HCT116 (cell line): ENCODE measurements around the gene TP53. TPM values are rescaled to one million over a fixed set of nuclear protein-coding genes. Genes with fewer than 3 reads are reported as not detected.

Source experiments
- ATAC-seq: fragments of 200-7000 bp; cut with Tn5 transposase; 2 replicates; pipeline ENCODE4 v1.9.1; 2020; ENCODE audit warnings: mild to moderate bottlenecking, moderate library complexity
- BruUV-seq: library from RNA; stranded (reverse); fragments of 400-500 nt; replicated peaks from 2 replicates; lab custom pipeline; 2021; lab: Mats Ljungman, UMichigan
- CTCF ChIA-PET: fragments of 300-600 bp; sonication (Branson Sonifier 250); formaldehyde crosslinking; loops from one replicate; lab custom pipeline; 2021; ENCODE audit warnings: antibody characterized with exemption; lab: Charles Lee
- POLR2A ChIA-PET: fragments of 300-600, 350-600 bp; sonication (Branson Sonifier 250); formaldehyde crosslinking; loops from one replicate; lab custom pipeline; 2021; ENCODE audit warnings: antibody characterized with exemption; lab: Charles Lee
- RAD21 ChIA-PET, 2 experiments: fragments of 300-600 bp; sonication (Branson Sonifier 250); formaldehyde crosslinking; loops; one replicate each; lab custom pipeline; 2023; ENCODE audit warnings: low total read pairs in 2 of 2; ENCODE audit not compliant: uncharacterized antibody in 2 of 2, unreplicated experiment in 2 of 2, low non-redundant PET in 1 of 2; lab: Charles Lee
- DNase-seq: peaks from one replicate; pipeline ENCODE4 v3.0.0-alpha.2; 2010; ENCODE audit warnings: low read depth, low spot score
- H2AFZ ChIP-seq: fragments of 200-600 bp; shearing (Covaris generic), sonication (generic); 2 replicates; pipeline ENCODE4 v1.6.1; 2017; ENCODE audit warnings: low read depth, mixed run types, mixed read lengths, antibody characterized with exemption, low read length; ENCODE audit not compliant: poor library complexity, severe bottlenecking
- H3K27ac ChIP-seq: 2 replicates; pipeline ENCODE4 v1.5.1; 2012; ENCODE audit warnings: low read depth, low read length
- H3K27me3 ChIP-seq: fragments of 200-600 bp; sonication (generic); 2 replicates; pipeline ENCODE4 v1.6.1; 2016; ENCODE audit warnings: mixed run types, low read length, mixed read lengths; ENCODE audit not compliant: insufficient read depth
- H3K36me3 ChIP-seq, 2 experiments: fragments of 200-500 bp in 1 of 2; fragments of 200-600 bp in 1 of 2; sonication (Bioruptor generic) in 1 of 2; sonication (generic) in 1 of 2; 2 replicates each; pipeline versions ENCODE4 v1.5.1 to v1.6.1; 2014 to 2016; ENCODE audit warnings: low read length in 2 of 2, inconsistent platforms in 1 of 2, mixed read lengths in 1 of 2, mixed run types in 1 of 2; ENCODE audit not compliant: insufficient read depth in 2 of 2, control insufficient read depth in 1 of 2
- H3K4me1 ChIP-seq, 2 experiments: fragments of 200-600 bp in 1 of 2; sonication (generic) in 1 of 2; 2 replicates each; pipeline versions ENCODE4 v1.5.1 to v1.6.1; 2012 to 2017; ENCODE audit warnings: low read length in 2 of 2, inconsistent platforms in 1 of 2, mild to moderate bottlenecking in 1 of 2, mixed read lengths in 1 of 2, mixed run types in 1 of 2, moderate library complexity in 1 of 2; ENCODE audit not compliant: insufficient read depth in 2 of 2, control insufficient read depth in 1 of 2
- H3K4me2 ChIP-seq: fragments of 200-600 bp; sonication (generic); 2 replicates; pipeline ENCODE4 v1.6.1; 2017; ENCODE audit warnings: mixed run types, low read length, mixed read lengths
- H3K4me3 ChIP-seq, 2 experiments: fragments of 200-600 bp in 1 of 2; sonication (generic) in 1 of 2; replicated peaks in 1 of 2; 2 replicates each; pipeline ENCODE4 v1.5.1; 2011 to 2016; ENCODE audit warnings: low read length in 2 of 2, control low read depth in 1 of 2, low read depth in 1 of 2, mild to moderate bottlenecking in 1 of 2, mixed read lengths in 1 of 2, mixed run types in 1 of 2
- H3K79me2 ChIP-seq: fragments of 200-600 bp; sonication (generic); 2 replicates; pipeline ENCODE4 v1.6.1; 2017; ENCODE audit warnings: mild to moderate bottlenecking, mixed run types, low read length, moderate library complexity, mixed read lengths; ENCODE audit not compliant: insufficient read depth
- H3K9ac ChIP-seq: fragments of 200-600 bp; sonication (generic); 2 replicates; pipeline ENCODE4 v1.6.1; 2016; ENCODE audit warnings: low read length, mixed read lengths
- H3K9me2 ChIP-seq: fragments of 200-600 bp; sonication (generic), shearing (Covaris generic); 2 replicates; pipeline ENCODE4 v1.6.1; 2017; ENCODE audit warnings: mixed run types, mild to moderate bottlenecking, moderate library complexity; ENCODE audit not compliant: insufficient read depth
- H3K9me3 ChIP-seq, 2 experiments: fragments of 200-500 bp in 1 of 2; fragments of 200-600 bp in 1 of 2; sonication (Bioruptor generic) in 1 of 2; sonication (generic) in 1 of 2; 2 replicates each; pipeline ENCODE4 v1.6.1; 2014 to 2017; ENCODE audit warnings: low read length in 2 of 2, mixed read lengths in 2 of 2, inconsistent platforms in 1 of 2, low read depth in 1 of 2, mild to moderate bottlenecking in 1 of 2, mixed run types in 1 of 2, moderate library complexity in 1 of 2; ENCODE audit not compliant: control insufficient read depth in 1 of 2, insufficient read depth in 1 of 2
- H4K20me1 ChIP-seq: fragments of 200-600 bp; sonication (generic), shearing (Covaris generic); 2 replicates; pipeline ENCODE4 v1.6.1; 2017; ENCODE audit warnings: mixed run types, mild to moderate bottlenecking, moderate library complexity; ENCODE audit not compliant: insufficient read depth
- ATF3 ChIP-seq: IDR thresholded peaks from 2 replicates; pipeline ENCODE4 v1.6.1; 2012
- CBX3 ChIP-seq: IDR thresholded peaks from 2 replicates; pipeline ENCODE4 v1.6.1; 2012; ENCODE audit warnings: low read depth
- CEBPB ChIP-seq: IDR thresholded peaks from 2 replicates; pipeline ENCODE4 v1.6.1; 2012; ENCODE audit warnings: low read depth
- ELF1 ChIP-seq: IDR thresholded peaks from 2 replicates; pipeline ENCODE4 v1.6.1; 2012; ENCODE audit warnings: low read depth, borderline replicate concordance
- EZH2phosphoT487 ChIP-seq: fragments of 200-600 bp; IDR thresholded peaks from 2 replicates; pipeline ENCODE4 v1.6.1; 2018; ENCODE audit warnings: antibody characterized with exemption, borderline replicate concordance
- FOSL1 ChIP-seq: IDR thresholded peaks from 2 replicates; pipeline ENCODE4 v1.6.1; 2012; ENCODE audit warnings: low read depth
- POLR2AphosphoS5 ChIP-seq: IDR thresholded peaks from 2 replicates; pipeline ENCODE4 v1.6.1; 2011; ENCODE audit warnings: mild to moderate bottlenecking, low read depth, low read length, moderate library complexity
- SIN3A ChIP-seq: IDR thresholded peaks from 2 replicates; pipeline ENCODE4 v1.6.1; 2012; ENCODE audit warnings: low read depth
- SRF ChIP-seq: IDR thresholded peaks from 2 replicates; pipeline ENCODE4 v1.6.1; 2012; ENCODE audit warnings: low read depth
- YY1 ChIP-seq: IDR thresholded peaks from 2 replicates; pipeline ENCODE4 v1.6.1; 2011; ENCODE audit warnings: low read length, low read depth, moderate library complexity, mild to moderate bottlenecking; ENCODE audit not compliant: insufficient replicate concordance; ENCODE audit errors: extremely low read depth
- ZNF274 ChIP-seq: fragments of 200-500 bp; sonication (Bioruptor generic); IDR thresholded peaks from 2 replicates; pipeline ENCODE4 v1.6.1; 2014; ENCODE audit warnings: mild to moderate bottlenecking, low read depth, low read length, inconsistent platforms
- intact Hi-C: fragments of 100-400 bp; cut with micrococcal nuclease; formaldehyde crosslinking; loops from 2 replicates; pipeline ENCODE4 v1.10.0; 2022
- total RNA-seq: library from RNA; stranded (reverse); gene quantifications from one replicate; pipeline ENCODE4 v1.2.1, GENCODE V29; 2021; ENCODE audit not compliant: unreplicated experiment
- TF ChIP-seq, protein P1 (sequence below): IDR thresholded peaks from 2 replicates; pipeline ENCODE4 v1.6.1; 2011; ENCODE audit warnings: mild to moderate bottlenecking, low read length, moderate library complexity; ENCODE audit not compliant: insufficient replicate concordance; ENCODE audit errors: extremely low read depth
- TF ChIP-seq, protein P2 (sequence below): IDR thresholded peaks from 2 replicates; pipeline ENCODE4 v1.6.1; 2012
- TF ChIP-seq, protein P3 (sequence below): IDR thresholded peaks from 2 replicates; pipeline ENCODE4 v1.6.1; 2012; ENCODE audit warnings: low read depth

Gene TP53
- total RNA-seq, 1 experiment from 2014 or later: 110 TPM

DNA sequence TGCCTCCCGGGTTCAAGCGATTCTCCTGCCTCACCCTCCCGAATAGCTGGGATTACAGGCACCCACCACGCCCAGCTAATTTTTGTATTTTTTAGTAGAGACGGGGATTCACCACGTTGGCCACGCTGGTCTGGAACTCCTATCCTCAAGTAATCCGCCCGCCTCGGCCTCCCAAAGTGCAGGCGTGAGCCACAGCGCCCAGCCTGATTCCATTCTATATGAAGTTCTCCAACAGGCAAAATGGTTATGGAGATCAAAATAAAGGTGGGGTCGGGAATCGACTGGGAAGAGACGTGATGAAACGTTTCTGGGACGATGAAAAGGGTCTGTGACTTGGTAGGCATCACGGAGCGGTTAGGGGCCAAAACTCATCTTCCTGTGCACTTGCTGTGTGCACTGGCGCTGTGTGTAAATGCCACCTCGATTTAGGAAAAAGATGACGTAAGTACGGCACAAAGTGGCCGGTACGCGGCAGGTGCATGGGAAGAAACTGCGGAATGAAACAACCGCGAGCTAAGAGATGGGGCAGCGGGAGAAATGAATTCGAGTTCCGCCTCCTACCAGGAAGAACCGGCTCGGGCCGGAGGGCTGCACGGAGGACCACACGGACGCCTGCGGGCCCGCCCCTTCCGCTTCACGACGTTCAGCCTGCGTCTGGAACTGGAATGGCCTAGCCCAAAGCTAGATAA, 1.6 kb downstream of the TP53 start (continued):
- TF ChIP-seq, protein P1, sequence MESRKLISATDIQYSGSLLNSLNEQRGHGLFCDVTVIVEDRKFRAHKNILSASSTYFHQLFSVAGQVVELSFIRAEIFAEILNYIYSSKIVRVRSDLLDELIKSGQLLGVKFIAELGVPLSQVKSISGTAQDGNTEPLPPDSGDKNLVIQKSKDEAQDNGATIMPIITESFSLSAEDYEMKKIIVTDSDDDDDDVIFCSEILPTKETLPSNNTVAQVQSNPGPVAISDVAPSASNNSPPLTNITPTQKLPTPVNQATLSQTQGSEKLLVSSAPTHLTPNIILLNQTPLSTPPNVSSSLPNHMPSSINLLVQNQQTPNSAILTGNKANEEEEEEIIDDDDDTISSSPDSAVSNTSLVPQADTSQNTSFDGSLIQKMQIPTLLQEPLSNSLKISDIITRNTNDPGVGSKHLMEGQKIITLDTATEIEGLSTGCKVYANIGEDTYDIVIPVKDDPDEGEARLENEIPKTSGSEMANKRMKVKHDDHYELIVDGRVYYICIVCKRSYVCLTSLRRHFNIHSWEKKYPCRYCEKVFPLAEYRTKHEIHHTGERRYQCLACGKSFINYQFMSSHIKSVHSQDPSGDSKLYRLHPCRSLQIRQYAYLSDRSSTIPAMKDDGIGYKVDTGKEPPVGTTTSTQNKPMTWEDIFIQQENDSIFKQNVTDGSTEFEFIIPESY: no peak
- TF ChIP-seq ZNF274 (no peak), FOSL1 (no peak), YY1 (no peak), SRF (no peak), EZH2phosphoT487 (no peak)

DNA sequence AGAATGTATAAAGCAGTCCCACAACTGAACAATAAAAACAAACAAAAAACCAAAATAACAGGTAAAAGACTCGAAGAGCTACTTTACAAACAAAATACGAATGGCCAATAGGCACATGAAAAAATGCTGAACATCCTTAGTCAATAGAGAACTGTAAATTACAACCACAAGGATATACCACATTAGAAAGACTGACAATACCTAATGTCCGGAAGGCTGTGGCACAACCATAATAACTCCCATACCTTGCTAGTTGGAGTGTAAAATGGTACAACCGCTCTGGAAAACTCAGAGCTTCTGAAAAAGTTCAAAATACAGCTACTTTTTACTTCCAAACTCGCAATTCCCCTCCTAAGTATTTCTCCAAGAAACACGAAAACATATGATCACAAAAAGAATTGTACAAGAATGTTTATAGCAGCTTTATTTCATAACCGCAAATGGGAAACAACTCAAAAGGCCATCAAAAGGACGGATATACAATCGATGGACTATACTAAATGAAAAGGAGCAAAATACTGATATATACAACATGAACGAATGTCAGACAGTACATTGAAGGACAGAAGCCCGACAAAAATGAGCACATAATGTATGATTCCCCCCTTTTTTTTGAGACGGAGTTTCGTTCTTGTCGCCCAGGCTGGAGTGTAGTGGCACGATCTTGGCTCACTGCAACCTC, 2.3 kb downstream of the TP53 start:
- H3K4me3 ChIP-seq: peak overlapping the region; percentile 86 to 100
- POLR2A ChIA-PET: interaction anchor here (1.3 kb wide), 1 partner anchor 28 kb away, joined by 5 read pairs; no protein-coding TSS in a partner anchor
- peak overlapping the region; percentile 89 for H3K27ac ChIP-seq
- H4K20me1 ChIP-seq: no peaks in the 10 kb centered on the region
- H3K4me1 ChIP-seq: peaks cover 21 to 26% of the 10 kb centered on the region in 2 experiments
- H3K36me3 ChIP-seq: no peaks in the 10 kb centered on the region
- peaks cover 67% of the 10 kb centered on the region for H3K79me2 ChIP-seq
- CTCF ChIA-PET: no interaction called here
- BruUV-seq: no TSS peak
- intact Hi-C loops: loop anchor here (5.0 kb wide), 3 partner anchors 173 to 638 kb away; no protein-coding TSS in a partner anchor
- no peaks in the 10 kb centered on the region for H3K27me3 ChIP-seq
- no peak overlapping the region for H2AFZ ChIP-seq
- H3K9me2 ChIP-seq: no peaks in the 10 kb centered on the region
- no peaks in the 10 kb centered on the region for H3K9me3 ChIP-seq
- peak overlapping the region; percentile 98 for H3K9ac ChIP-seq
- TF ChIP-seq EZH2phosphoT487: no peak
- no peak for TF ChIP-seq ELF1
- TF ChIP-seq, protein P2, sequence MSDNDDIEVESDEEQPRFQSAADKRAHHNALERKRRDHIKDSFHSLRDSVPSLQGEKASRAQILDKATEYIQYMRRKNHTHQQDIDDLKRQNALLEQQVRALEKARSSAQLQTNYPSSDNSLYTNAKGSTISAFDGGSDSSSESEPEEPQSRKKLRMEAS: no peak
- TF ChIP-seq SIN3A: no peak
- no peak for TF ChIP-seq ATF3
- no peak for TF ChIP-seq CEBPB
- no peak for TF ChIP-seq POLR2AphosphoS5
- TF ChIP-seq SRF: no peak
- TF ChIP-seq CBX3: no peak
- TF ChIP-seq, protein P3, sequence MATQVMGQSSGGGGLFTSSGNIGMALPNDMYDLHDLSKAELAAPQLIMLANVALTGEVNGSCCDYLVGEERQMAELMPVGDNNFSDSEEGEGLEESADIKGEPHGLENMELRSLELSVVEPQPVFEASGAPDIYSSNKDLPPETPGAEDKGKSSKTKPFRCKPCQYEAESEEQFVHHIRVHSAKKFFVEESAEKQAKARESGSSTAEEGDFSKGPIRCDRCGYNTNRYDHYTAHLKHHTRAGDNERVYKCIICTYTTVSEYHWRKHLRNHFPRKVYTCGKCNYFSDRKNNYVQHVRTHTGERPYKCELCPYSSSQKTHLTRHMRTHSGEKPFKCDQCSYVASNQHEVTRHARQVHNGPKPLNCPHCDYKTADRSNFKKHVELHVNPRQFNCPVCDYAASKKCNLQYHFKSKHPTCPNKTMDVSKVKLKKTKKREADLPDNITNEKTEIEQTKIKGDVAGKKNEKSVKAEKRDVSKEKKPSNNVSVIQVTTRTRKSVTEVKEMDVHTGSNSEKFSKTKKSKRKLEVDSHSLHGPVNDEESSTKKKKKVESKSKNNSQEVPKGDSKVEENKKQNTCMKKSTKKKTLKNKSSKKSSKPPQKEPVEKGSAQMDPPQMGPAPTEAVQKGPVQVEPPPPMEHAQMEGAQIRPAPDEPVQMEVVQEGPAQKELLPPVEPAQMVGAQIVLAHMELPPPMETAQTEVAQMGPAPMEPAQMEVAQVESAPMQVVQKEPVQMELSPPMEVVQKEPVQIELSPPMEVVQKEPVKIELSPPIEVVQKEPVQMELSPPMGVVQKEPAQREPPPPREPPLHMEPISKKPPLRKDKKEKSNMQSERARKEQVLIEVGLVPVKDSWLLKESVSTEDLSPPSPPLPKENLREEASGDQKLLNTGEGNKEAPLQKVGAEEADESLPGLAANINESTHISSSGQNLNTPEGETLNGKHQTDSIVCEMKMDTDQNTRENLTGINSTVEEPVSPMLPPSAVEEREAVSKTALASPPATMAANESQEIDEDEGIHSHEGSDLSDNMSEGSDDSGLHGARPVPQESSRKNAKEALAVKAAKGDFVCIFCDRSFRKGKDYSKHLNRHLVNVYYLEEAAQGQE: no peak
- ATAC-seq (no peak), DNase-seq (no peak)
- H3K4me2 ChIP-seq: peak overlapping the region; percentile 88
- RAD21 ChIA-PET: no interaction called here
